ENCODE measurements around the gene CLHC1.

The CLHC1 gene

GRCh38 chr2:55175254-55176093 is 56.6 kb downstream of the CLHC1 start:
- H3K4me3 ChIP-seq (ENCODE audit: low read length), result no peak overlapping the region
- no peak for DNase-seq (ENCODE audit: low read depth)
- TF ChIP-seq CTCF (conservative IDR thresholded peaks at IDR 0.05; ENCODE audit: low read depth, low read length), result peak; percentile 57

- H3K4me3 ChIP-seq (ENCODE audit: low read length), result no peak overlapping the region
- TF ChIP-seq CTCF (conservative IDR thresholded peaks at IDR 0.05; ENCODE audit: low read depth, low read length), result no peak
- DNase-seq (ENCODE audit: low read depth), result no peak
These were observed 58.5 kb downstream of the CLHC1 start for GRCh38 chr2:55173438-55174054.

GRCh38 chr2:55169915-55170314 is 62.2 kb downstream of the CLHC1 start:
- no peak for TF ChIP-seq CTCF (conservative IDR thresholded peaks at IDR 0.05; ENCODE audit: low read depth, low read length)
- H3K4me3 ChIP-seq (ENCODE audit: low read length), result no peak overlapping the region
- no peak for DNase-seq (ENCODE audit: low read depth)

- no peak for DNase-seq (ENCODE audit: low read depth)
These were observed 62.7 kb downstream of the CLHC1 start for GRCh38 chr2:55169359-55169758.

GRCh38 chr2:55168221-55169154 is 63.6 kb downstream of the CLHC1 start:
- no peak for DNase-seq (ENCODE audit: low read depth)
- TF ChIP-seq CTCF (conservative IDR thresholded peaks at IDR 0.05; ENCODE audit: low read depth, low read length), result peak; percentile 82
- H3K4me3 ChIP-seq (ENCODE audit: low read length), result no peak overlapping the region

More at GRCh38 chr2:55169359-55169758, 62.7 kb downstream of the CLHC1 start:
- no peak overlapping the region for H3K4me3 ChIP-seq (ENCODE audit: low read length)
- no peak for TF ChIP-seq CTCF (conservative IDR thresholded peaks at IDR 0.05; ENCODE audit: low read depth, low read length)

- DNase-seq (ENCODE audit: low read depth), result peak; percentile 67
- H3K4me3 ChIP-seq (ENCODE audit: low read length), result no peak overlapping the region
- no peak for TF ChIP-seq CTCF (conservative IDR thresholded peaks at IDR 0.05; ENCODE audit: low read depth, low read length)
These were observed 66.5 kb downstream of the CLHC1 start for GRCh38 chr2:55165626-55166025.
